Liver (tissue), 3 donors: Measurements from ENCODE around the gene TAAR5.

Source experiments
- ATF3 ChIP-seq: IDR thresholded peaks from 2 replicates; pipeline ENCODE4 v1.6.1; 2016; ENCODE audit warnings: antibody characterized with exemption
- EGR1 ChIP-seq, 2 donors: IDR thresholded peaks; 2 replicates each; pipeline ENCODE4 v1.6.1; 2016 to 2018; ENCODE audit warnings: antibody characterized with exemption in 2 of 2, low read depth in 2 of 2
- FOXA1 ChIP-seq: IDR thresholded peaks from 2 replicates; pipeline ENCODE4 v1.6.1; 2016; ENCODE audit warnings: antibody characterized with exemption
- GABPA ChIP-seq, 2 donors: IDR thresholded peaks in 1 of 2; conservative IDR thresholded peaks in 1 of 2; 2 replicates each; pipeline ENCODE4 v1.6.1; 2016; ENCODE audit warnings: antibody characterized with exemption in 2 of 2, mild to moderate bottlenecking in 1 of 2, moderate library complexity in 1 of 2
- HNF4A ChIP-seq, 2 donors: conservative IDR thresholded peaks; 2 replicates each; pipeline ENCODE4 v1.6.1; 2016; ENCODE audit warnings: antibody characterized with exemption in 2 of 2, mild to moderate bottlenecking in 2 of 2
- MAX ChIP-seq: IDR thresholded peaks from 2 replicates; pipeline ENCODE4 v1.6.1; 2016; ENCODE audit warnings: antibody characterized with exemption
- RAD21 ChIP-seq, 2 donors: IDR thresholded peaks; 2 replicates each; pipeline ENCODE4 v1.6.1; 2016; ENCODE audit warnings: antibody characterized with exemption in 2 of 2, mild to moderate bottlenecking in 2 of 2
- REST ChIP-seq: IDR thresholded peaks from 2 replicates; pipeline ENCODE4 v1.6.1; 2016; ENCODE audit warnings: antibody characterized with exemption, mild to moderate bottlenecking
- RXRA ChIP-seq, 2 donors: IDR thresholded peaks; 2 replicates each; pipeline ENCODE4 v1.6.1; 2017 to 2018; ENCODE audit warnings: antibody characterized with exemption in 2 of 2, mild to moderate bottlenecking in 1 of 2
- SP1 ChIP-seq: IDR thresholded peaks from 2 replicates; pipeline ENCODE4 v1.6.1; 2018; ENCODE audit warnings: antibody characterized with exemption, mild to moderate bottlenecking
- TAF1 ChIP-seq: conservative IDR thresholded peaks from 2 replicates; pipeline ENCODE4 v1.6.1; 2016; ENCODE audit warnings: antibody characterized with exemption, mild to moderate bottlenecking
- TF ChIP-seq, protein P1 (sequence below): fragments of 150-350 bp; IDR thresholded peaks from 2 replicates; pipeline ENCODE4 v1.5.1; 2017; ENCODE audit warnings: improper control_type of control experiment, low read depth, low read length; ENCODE audit not compliant: missing input control
- TF ChIP-seq, protein P2 (sequence below): IDR thresholded peaks from 2 replicates; pipeline ENCODE4 v1.6.1; 2016; ENCODE audit warnings: antibody characterized with exemption
- donor health status: healthy.
- donor health status: healthy.

DNA sequence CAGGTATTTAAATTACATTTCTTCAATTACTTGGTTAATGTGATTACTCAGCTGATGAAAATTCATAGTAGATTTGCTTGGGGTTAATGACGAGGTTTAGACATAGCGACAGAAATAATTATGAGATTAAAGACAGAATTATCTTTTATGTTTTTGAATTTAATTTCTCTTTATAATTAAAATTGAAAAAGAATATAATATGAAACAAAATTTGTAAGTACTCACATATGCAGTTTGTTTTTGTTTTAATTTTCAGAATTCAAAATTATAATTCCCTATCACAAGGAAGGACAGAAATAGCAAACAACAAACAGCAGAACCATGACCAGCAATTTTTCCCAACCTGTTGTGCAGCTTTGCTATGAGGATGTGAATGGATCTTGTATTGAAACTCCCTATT, 37.2 kb downstream of the TAAR5 start, which contains the start of gene TAAR8:
- TF ChIP-seq REST (no peak), GABPA (IDR thresholded peaks at IDR 0.05 in 1 of 2, conservative IDR thresholded peaks at IDR 0.05 in 1 of 2) (no peak), TAF1 (no peak), EGR1 (IDR thresholded peaks at IDR 0.05; ENCODE audit: low read depth in 2 of 2) (no peak), RXRA (IDR thresholded peaks at IDR 0.05) (no peak), FOXA1 (no peak), RAD21 (IDR thresholded peaks at IDR 0.05) (no peak), HNF4A (conservative IDR thresholded peaks at IDR 0.05) (no peak), MAX (no peak), ATF3 (no peak), SP1 (no peak)
- TF ChIP-seq, protein P1, sequence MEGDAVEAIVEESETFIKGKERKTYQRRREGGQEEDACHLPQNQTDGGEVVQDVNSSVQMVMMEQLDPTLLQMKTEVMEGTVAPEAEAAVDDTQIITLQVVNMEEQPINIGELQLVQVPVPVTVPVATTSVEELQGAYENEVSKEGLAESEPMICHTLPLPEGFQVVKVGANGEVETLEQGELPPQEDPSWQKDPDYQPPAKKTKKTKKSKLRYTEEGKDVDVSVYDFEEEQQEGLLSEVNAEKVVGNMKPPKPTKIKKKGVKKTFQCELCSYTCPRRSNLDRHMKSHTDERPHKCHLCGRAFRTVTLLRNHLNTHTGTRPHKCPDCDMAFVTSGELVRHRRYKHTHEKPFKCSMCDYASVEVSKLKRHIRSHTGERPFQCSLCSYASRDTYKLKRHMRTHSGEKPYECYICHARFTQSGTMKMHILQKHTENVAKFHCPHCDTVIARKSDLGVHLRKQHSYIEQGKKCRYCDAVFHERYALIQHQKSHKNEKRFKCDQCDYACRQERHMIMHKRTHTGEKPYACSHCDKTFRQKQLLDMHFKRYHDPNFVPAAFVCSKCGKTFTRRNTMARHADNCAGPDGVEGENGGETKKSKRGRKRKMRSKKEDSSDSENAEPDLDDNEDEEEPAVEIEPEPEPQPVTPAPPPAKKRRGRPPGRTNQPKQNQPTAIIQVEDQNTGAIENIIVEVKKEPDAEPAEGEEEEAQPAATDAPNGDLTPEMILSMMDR, result no peak
- TF ChIP-seq, protein P2, sequence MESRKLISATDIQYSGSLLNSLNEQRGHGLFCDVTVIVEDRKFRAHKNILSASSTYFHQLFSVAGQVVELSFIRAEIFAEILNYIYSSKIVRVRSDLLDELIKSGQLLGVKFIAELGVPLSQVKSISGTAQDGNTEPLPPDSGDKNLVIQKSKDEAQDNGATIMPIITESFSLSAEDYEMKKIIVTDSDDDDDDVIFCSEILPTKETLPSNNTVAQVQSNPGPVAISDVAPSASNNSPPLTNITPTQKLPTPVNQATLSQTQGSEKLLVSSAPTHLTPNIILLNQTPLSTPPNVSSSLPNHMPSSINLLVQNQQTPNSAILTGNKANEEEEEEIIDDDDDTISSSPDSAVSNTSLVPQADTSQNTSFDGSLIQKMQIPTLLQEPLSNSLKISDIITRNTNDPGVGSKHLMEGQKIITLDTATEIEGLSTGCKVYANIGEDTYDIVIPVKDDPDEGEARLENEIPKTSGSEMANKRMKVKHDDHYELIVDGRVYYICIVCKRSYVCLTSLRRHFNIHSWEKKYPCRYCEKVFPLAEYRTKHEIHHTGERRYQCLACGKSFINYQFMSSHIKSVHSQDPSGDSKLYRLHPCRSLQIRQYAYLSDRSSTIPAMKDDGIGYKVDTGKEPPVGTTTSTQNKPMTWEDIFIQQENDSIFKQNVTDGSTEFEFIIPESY, result no peak
